SJCRH30 (cell line): ENCODE results near the gene ZGPAT. TPM values are rescaled to one million over a fixed set of nuclear protein-coding genes. Genes with fewer than 3 reads are reported as not detected.

Experiments
- DNase-seq, 2 experiments: peaks; one replicate each; pipeline ENCODE4 v3.0.0-alpha.2; 2015 to 2020
- H3K27ac ChIP-seq: fragments of 250-450 bp; sonication (Bioruptor Pico); 2 replicates; pipeline ENCODE4 v1.5.1; 2020; ENCODE audit warnings: mild to moderate bottlenecking, moderate library complexity
- H3K27me3 ChIP-seq: fragments of 250-450 bp; sonication (Bioruptor Pico); 2 replicates; pipeline ENCODE4 v1.5.1; 2020; ENCODE audit warnings: mild to moderate bottlenecking, moderate library complexity
- H3K36me3 ChIP-seq: fragments of 250-450 bp; sonication (Bioruptor Pico); 2 replicates; pipeline ENCODE4 v1.5.1; 2020; ENCODE audit warnings: mild to moderate bottlenecking, moderate library complexity
- H3K4me1 ChIP-seq: fragments of 250-450 bp; sonication (Bioruptor Pico); 2 replicates; pipeline ENCODE4 v1.5.1; 2020; ENCODE audit warnings: mild to moderate bottlenecking, moderate library complexity
- H3K4me3 ChIP-seq: fragments of 250-450 bp; sonication (Bioruptor Pico); 2 replicates; pipeline ENCODE4 v1.5.1; 2020; ENCODE audit warnings: mild to moderate bottlenecking, moderate library complexity
- H3K9me3 ChIP-seq: fragments of 250-450 bp; sonication (Bioruptor Pico); replicated peaks from 2 replicates; pipeline ENCODE4 v1.5.1; 2020; ENCODE audit warnings: mild to moderate bottlenecking, moderate library complexity
- total RNA-seq: library from RNA; depleted of rRNA; stranded (reverse); fragments of >200 nt; shearing (Covaris generic); gene quantifications from 2 replicates; pipeline ENCODE4 v1.2.3, GENCODE V29; 2014

The ZGPAT gene
- total RNA-seq, 1 experiment from 2014 or later, result 26.2 TPM

- Histone ChIP-seq H3K4me1 (no peaks in the 10 kb centered on the region; the same call in 1 of the 2 replicates), H3K27me3 (no peaks in the 10 kb centered on the region), H3K27ac (no peak overlapping the region), H3K36me3 (no peaks in the 10 kb centered on the region; the same call in 1 of the 2 replicates), H3K9me3 (no peaks in the 10 kb centered on the region), H3K4me3 (no peak overlapping the region)
- DNase-seq, result no peak
Observed at GRCh38 chr20:63693083-63693732, 14.6 kb upstream of the ZGPAT start.

GRCh38 chr20:63693733-63694583, 13.9 kb upstream of the ZGPAT start:
- H3K27me3 ChIP-seq, result no peaks in the 10 kb centered on the region
- DNase-seq, result no peak
- no peak overlapping the region for H3K4me3 ChIP-seq
- no peak overlapping the region for H3K27ac ChIP-seq
- H3K9me3 ChIP-seq, result no peaks in the 10 kb centered on the region
- peaks cover 6% of the 10 kb centered on the region for H3K4me1 ChIP-seq
- no peaks in the 10 kb centered on the region; the same call in 1 of the 2 replicates for H3K36me3 ChIP-seq

- H3K4me1 ChIP-seq, result peaks cover 14% of the 10 kb centered on the region
- H3K36me3 ChIP-seq, result no peaks in the 10 kb centered on the region; the same call in 1 of the 2 replicates
- no peaks in the 10 kb centered on the region for H3K27me3 ChIP-seq
Observed at GRCh38 chr20:63694584-63695423, 13.0 kb upstream of the ZGPAT start.

DNA sequence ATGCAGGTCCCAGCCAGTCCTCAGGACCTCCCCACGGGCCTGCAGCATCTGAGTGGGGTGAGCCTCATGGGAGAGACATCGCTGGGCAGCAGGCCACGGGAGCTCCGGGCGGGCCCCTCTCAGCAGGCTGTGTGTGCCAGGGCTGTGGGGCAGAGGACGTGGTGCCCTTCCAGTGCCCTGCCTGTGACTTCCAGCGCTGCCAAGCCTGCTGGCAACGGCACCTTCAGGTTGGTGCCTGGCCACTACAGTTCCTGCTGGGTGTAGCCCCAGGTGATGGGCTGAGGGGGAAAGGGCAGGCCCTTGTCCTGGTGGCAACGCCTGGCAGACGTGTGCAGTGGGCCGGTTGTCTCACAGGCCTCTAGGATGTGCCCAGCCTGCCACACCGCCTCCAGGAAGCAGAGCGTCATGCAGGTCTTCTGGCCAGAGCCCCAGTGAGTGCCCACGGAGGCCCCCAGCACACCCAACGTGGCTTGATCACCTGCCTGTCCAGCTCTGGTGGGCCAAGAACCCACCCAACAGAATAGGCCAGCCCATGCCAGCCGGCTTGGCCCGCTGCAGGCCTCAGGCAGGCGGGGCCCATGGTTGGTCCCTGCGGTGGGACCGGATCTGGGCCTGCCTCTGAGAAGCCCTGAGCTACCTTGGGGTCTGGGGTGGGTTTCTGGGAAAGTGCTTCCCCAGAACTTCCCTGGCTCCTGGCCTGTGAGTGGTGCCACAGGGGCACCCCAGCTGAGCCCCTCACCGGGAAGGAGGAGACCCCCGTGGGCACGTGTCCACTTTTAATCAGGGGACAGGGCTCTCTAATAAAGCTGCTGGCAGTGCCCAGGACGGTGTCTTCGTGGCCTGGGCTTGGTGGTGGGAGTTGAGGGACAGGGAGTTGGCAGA, 12.2 kb upstream of the ZGPAT start:
- Histone ChIP-seq H3K4me3 (no peak overlapping the region), H3K27me3 (no peaks in the 10 kb centered on the region), H3K36me3 (no peaks in the 10 kb centered on the region; the same call in 1 of the 2 replicates), H3K9me3 (no peaks in the 10 kb centered on the region), H3K27ac (no peak overlapping the region), H3K4me1 (peaks cover 18% of the 10 kb centered on the region)
- no peak for DNase-seq

More at GRCh38 chr20:63694584-63695423, 13.0 kb upstream of the ZGPAT start:
- DNase-seq, result peak in 1 of 2 experiments; percentile 17
- Histone ChIP-seq H3K27ac (no peak overlapping the region), H3K9me3 (no peaks in the 10 kb centered on the region), H3K4me3 (no peak overlapping the region)

DNA sequence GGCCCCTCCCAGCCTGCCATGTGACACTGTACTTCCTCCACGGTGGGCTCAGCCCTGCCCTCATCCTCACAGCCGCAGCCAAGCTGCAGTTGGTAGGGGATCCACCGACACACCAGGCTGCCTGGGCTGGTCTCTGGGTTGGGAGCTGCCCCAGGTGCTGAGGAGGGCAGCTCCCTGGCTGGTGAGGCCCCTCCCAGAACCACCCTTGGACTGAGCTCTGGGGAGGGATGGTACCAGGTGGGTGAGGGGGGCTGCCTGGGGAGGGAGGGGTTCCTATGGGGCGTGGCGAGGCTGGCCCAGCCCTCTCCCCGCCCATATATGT, 11.6 kb upstream of the ZGPAT start:
- H3K36me3 ChIP-seq, result no peaks in the 10 kb centered on the region; the same call in 1 of the 2 replicates
- no peak overlapping the region for H3K4me3 ChIP-seq
- no peak overlapping the region for H3K27ac ChIP-seq
- no peaks in the 10 kb centered on the region for H3K27me3 ChIP-seq
- peaks cover 18% of the 10 kb centered on the region for H3K4me1 ChIP-seq
- H3K9me3 ChIP-seq, result no peaks in the 10 kb centered on the region
- DNase-seq, result peak; percentile 34 to 44

DNA sequence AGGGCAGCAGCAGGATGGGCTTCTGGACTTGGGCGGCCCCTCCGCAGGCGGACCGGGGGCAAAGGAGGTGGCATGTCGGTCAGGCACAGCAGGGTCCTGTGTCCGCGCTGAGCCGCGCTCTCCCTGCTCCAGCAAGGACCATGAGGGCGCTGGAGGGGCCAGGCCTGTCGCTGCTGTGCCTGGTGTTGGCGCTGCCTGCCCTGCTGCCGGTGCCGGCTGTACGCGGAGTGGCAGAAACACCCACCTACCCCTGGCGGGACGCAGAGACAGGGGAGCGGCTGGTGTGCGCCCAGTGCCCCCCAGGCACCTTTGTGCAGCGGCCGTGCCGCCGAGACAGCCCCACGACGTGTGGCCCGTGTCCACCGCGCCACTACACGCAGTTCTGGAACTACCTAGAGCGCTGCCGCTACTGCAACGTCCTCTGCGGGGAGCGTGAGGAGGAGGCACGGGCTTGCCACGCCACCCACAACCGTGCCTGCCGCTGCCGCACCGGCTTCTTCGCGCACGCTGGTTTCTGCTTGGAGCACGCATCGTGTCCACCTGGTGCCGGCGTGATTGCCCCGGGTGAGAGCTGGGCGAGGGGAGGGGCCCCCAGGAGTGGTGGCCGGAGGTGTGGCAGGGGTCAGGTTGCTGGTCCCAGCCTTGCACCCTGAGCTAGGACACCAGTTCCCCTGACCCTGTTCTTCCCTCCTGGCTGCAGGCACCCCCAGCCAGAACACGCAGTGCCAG, 11.0 kb upstream of the ZGPAT start, which contains the start of gene TNFRSF6B:
Gene TNFRSF6B, plus strand, starts transcription at position 25 of the 729 bp plus-strand sequence. Its CDS starts 116 bp downstream, at position 141.
- DNase-seq, result peak in 1 of 2 experiments; percentile 21
- no peaks in the 10 kb centered on the region for H3K9me3 ChIP-seq
- peaks cover 18% of the 10 kb centered on the region for H3K4me1 ChIP-seq
- no peaks in the 10 kb centered on the region for H3K27me3 ChIP-seq
- H3K27ac ChIP-seq, result no peak within 1 kb of the TSS
- H3K4me3 ChIP-seq, result no peak within 1 kb of the TSS
- H3K36me3 ChIP-seq, result no peaks in the 10 kb centered on the region; the same call in 1 of the 2 replicates

DNA sequence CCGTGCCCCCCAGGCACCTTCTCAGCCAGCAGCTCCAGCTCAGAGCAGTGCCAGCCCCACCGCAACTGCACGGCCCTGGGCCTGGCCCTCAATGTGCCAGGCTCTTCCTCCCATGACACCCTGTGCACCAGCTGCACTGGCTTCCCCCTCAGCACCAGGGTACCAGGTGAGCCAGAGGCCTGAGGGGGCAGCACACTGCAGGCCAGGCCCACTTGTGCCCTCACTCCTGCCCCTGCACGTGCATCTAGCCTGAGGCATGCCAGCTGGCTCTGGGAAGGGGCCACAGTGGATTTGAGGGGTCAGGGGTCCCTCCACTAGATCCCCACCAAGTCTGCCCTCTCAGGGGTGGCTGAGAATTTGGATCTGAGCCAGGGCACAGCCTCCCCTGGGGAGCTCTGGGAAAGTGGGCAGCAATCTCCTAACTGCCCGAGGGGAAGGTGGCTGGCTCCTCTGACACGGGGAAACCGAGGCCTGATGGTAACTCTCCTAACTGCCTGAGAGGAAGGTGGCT, 10.4 kb upstream of the ZGPAT start:
- Histone ChIP-seq H3K27ac (no peak overlapping the region), H3K27me3 (no peaks in the 10 kb centered on the region), H3K4me1 (peaks cover 18% of the 10 kb centered on the region), H3K9me3 (no peaks in the 10 kb centered on the region), H3K36me3 (no peaks in the 10 kb centered on the region; the same call in 1 of the 2 replicates), H3K4me3 (no peak overlapping the region)
- DNase-seq, result peak; percentile 18 to 41

DNA sequence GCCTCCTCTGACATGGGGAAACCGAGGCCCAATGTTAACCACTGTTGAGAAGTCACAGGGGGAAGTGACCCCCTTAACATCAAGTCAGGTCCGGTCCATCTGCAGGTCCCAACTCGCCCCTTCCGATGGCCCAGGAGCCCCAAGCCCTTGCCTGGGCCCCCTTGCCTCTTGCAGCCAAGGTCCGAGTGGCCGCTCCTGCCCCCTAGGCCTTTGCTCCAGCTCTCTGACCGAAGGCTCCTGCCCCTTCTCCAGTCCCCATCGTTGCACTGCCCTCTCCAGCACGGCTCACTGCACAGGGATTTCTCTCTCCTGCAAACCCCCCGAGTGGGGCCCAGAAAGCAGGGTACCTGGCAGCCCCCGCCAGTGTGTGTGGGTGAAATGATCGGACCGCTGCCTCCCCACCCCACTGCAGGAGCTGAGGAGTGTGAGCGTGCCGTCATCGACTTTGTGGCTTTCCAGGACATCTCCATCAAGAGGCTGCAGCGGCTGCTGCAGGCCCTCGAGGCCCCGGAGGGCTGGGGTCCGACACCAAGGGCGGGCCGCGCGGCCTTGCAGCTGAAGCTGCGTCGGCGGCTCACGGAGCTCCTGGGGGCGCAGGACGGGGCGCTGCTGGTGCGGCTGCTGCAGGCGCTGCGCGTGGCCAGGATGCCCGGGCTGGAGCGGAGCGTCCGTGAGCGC, 9.8 kb upstream of the ZGPAT start:
- Histone ChIP-seq H3K4me1 (peaks cover 18% of the 10 kb centered on the region), H3K4me3 (no peak overlapping the region), H3K27me3 (no peaks in the 10 kb centered on the region), H3K9me3 (no peaks in the 10 kb centered on the region), H3K27ac (no peak overlapping the region), H3K36me3 (no peaks in the 10 kb centered on the region; the same call in 1 of the 2 replicates)
- DNase-seq, result peak in 1 of 2 experiments; percentile 20

- Histone ChIP-seq H3K4me3 (no peak overlapping the region), H3K4me1 (peaks cover 18% of the 10 kb centered on the region), H3K9me3 (no peaks in the 10 kb centered on the region), H3K27ac (peak overlapping the region; percentile 63), H3K27me3 (no peaks in the 10 kb centered on the region), H3K36me3 (no peaks in the 10 kb centered on the region; the same call in 1 of the 2 replicates)
- DNase-seq, result peak; percentile 90 to 93
Observed at GRCh38 chr20:63698739-63699465, 8.9 kb upstream of the ZGPAT start.

DNA sequence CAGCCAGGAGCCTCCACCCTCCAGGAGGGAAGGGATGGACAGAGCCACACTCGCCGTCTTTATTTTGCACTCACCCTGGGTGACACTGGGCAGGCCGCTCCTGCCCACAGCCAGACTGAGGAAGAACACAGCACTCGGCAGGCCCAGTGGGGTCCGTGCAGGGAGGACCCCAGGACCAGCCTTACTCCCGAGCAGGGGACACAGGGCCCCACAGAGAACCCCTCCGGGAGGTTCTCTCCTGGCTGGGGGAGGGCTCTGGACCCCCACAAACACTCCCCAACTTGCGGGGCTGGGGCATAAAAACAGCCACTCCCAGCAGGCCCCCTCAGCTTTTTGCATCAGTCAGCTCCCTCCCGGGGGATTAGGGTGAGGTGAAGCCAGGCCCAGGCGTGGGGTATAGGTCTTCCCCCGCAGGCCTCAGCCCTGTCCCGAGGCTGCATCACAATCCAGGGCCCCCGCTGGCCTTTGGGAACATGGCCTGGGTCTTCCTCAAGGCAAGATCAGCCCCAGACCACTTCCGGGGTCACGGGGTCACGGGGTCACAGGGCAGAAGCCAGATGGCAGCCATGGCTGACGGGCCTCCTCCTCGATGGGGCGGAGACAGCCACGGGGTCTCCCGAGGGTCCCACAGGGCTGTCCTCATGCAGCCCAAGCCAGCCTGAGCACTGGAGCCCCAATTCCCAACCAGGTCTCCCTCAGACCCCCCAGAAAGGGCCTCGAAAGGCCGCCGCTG, 8.2 kb upstream of the ZGPAT start:
- Histone ChIP-seq H3K4me3 (no peak overlapping the region), H3K4me1 (peaks cover 18% of the 10 kb centered on the region), H3K27me3 (no peaks in the 10 kb centered on the region), H3K36me3 (peaks cover 6% of the 10 kb centered on the region; the same call in 1 of the 2 replicates), H3K9me3 (no peaks in the 10 kb centered on the region), H3K27ac (peak overlapping the region; percentile 63)
- peak; percentile 37 to 39 for DNase-seq

DNA sequence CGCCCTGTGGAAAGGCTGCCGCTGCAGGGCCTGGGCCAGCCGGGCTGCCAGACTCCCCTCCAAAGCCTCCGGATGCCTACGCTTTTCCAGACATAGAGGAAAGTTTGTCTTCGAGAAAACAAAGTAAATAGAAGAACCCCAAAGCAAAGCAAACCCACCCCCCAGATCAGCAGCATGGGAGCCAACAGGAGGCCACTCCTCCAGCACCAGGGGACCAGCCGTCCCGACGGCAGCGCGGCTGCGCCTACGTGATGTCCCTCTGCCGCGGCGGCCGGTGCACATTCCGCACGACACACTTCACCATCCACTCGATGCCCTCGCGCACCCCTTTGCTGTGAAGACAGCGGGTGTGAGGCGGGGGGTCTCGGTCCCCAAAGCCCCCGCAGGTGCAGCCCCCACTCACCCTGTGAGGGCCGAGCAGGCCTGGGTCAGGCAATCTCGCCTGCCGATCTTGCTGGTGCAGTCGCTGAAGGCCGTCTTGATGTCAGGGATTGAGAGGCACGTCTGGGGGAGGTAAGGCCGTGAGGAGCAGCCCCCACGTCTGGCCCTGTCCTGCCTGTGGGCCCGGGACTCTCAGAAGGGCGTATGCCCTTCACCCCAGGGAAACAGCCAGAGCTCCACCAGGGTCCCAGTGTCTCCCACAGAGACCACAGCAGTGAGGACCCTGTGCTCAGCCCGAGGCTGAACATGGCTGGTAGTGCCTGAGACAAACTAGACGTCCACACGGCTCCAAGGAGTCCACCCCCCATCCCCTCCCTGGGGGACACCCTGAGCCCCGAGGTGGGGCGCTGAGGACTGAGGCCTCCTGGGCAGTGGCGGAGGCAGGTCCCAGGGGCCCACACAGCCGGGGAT, 7.4 kb upstream of the ZGPAT start:
- H3K27ac ChIP-seq, result no peak overlapping the region; the same call in 1 of the 2 replicates
- H3K9me3 ChIP-seq, result no peaks in the 10 kb centered on the region
- H3K36me3 ChIP-seq, result peaks cover 14% of the 10 kb centered on the region
- peak in 1 of 2 experiments; percentile 22 for DNase-seq
- no peak overlapping the region for H3K4me3 ChIP-seq
- peaks cover 18% of the 10 kb centered on the region for H3K4me1 ChIP-seq
- no peaks in the 10 kb centered on the region for H3K27me3 ChIP-seq
